ENCODE results near the gene CADM2. TPM values are rescaled to one million over a fixed set of nuclear protein-coding genes. Genes with fewer than 3 reads are reported as not detected.

Gene CADM2
- total RNA-seq, 1 donor from 2014 or later = 6.8 TPM

GRCh38 chr3:85725809-85726208 is 767.0 kb downstream of the CADM2 start:
- Histone ChIP-seq H3K4me3 (no peak overlapping the region), H3K79me2 (ENCODE audit: low read depth) (no peaks in the 10 kb centered on the region), H3K27me3 (no peaks in the 10 kb centered on the region), H3K4me1 (no peaks in the 10 kb centered on the region), H3K4me2 (no peak overlapping the region), H3F3A (ENCODE audit: low read depth) (no peaks in the 10 kb centered on the region), H3K9me3 (ENCODE audit: low read depth) (no peaks in the 10 kb centered on the region), H3K9ac (no peak overlapping the region), H4K20me1 (ENCODE audit: low read depth) (no peaks in the 10 kb centered on the region), H3K27ac (no peak overlapping the region), H2AFZ (replicated peaks) (no peak overlapping the region), H3K36me3 (no peaks in the 10 kb centered on the region)
- H3K9me3 Mint-ChIP-seq = peaks cover 9% of the 10 kb centered on the region
- no peaks in the 10 kb centered on the region for H3K4me1 Mint-ChIP-seq
- DNase-seq (ENCODE audit: low spot score) = no peak
- H3K27ac Mint-ChIP-seq = no peak overlapping the region
- no peaks in the 10 kb centered on the region for H3K36me3 Mint-ChIP-seq
- TF ChIP-seq CTCF (IDR thresholded peaks at IDR 0.05) (no peak), EZH2 (IDR thresholded peaks at IDR 0.05) (no peak), EZH2phosphoT487 (IDR thresholded peaks at IDR 0.05) (no peak)
- H3K27me3 Mint-ChIP-seq (ENCODE audit: insufficient read depth, low read depth) = no peaks in the 10 kb centered on the region
- no peak overlapping the region for H3K4me3 Mint-ChIP-seq

GRCh38 chr3:85726241-85726640 is 767.5 kb downstream of the CADM2 start:
- Histone ChIP-seq H3K4me3 (no peak overlapping the region), H3K9me3 (ENCODE audit: low read depth) (no peaks in the 10 kb centered on the region), H2AFZ (replicated peaks) (no peak overlapping the region), H3F3A (ENCODE audit: low read depth) (no peaks in the 10 kb centered on the region), H3K27ac (no peak overlapping the region), H3K4me2 (no peak overlapping the region), H3K9ac (no peak overlapping the region), H4K20me1 (ENCODE audit: low read depth) (no peaks in the 10 kb centered on the region), H3K36me3 (no peaks in the 10 kb centered on the region), H3K27me3 (no peaks in the 10 kb centered on the region), H3K4me1 (no peaks in the 10 kb centered on the region), H3K79me2 (ENCODE audit: low read depth) (no peaks in the 10 kb centered on the region)
- Mint-ChIP-seq H3K27ac (no peak overlapping the region), H3K27me3 (ENCODE audit: insufficient read depth, low read depth) (no peaks in the 10 kb centered on the region), H3K9me3 (peaks cover 7% of the 10 kb centered on the region), H3K4me3 (no peak overlapping the region), H3K4me1 (no peaks in the 10 kb centered on the region), H3K36me3 (no peaks in the 10 kb centered on the region)
- TF ChIP-seq EZH2 (IDR thresholded peaks at IDR 0.05) (no peak), CTCF (IDR thresholded peaks at IDR 0.05) (no peak), EZH2phosphoT487 (IDR thresholded peaks at IDR 0.05) (no peak)
- DNase-seq (ENCODE audit: low spot score) = no peak

- H3K27ac ChIP-seq = no peak overlapping the region
- no peaks in the 10 kb centered on the region for H3K9me3 ChIP-seq (ENCODE audit: low read depth)
- H3F3A ChIP-seq (ENCODE audit: low read depth) = no peaks in the 10 kb centered on the region
- no peak overlapping the region for H3K9ac ChIP-seq
- TF ChIP-seq EZH2phosphoT487 (IDR thresholded peaks at IDR 0.05) (no peak), EZH2 (IDR thresholded peaks at IDR 0.05) (no peak), CTCF (IDR thresholded peaks at IDR 0.05) (no peak)
- DNase-seq (ENCODE audit: low spot score) = no peak
- no peak overlapping the region for H2AFZ ChIP-seq (replicated peaks)
- no peaks in the 10 kb centered on the region for H3K4me1 ChIP-seq
- Mint-ChIP-seq H3K4me3 (no peak overlapping the region), H3K36me3 (no peaks in the 10 kb centered on the region), H3K4me1 (peaks cover 1% of the 10 kb centered on the region), H3K27ac (no peak overlapping the region), H3K9me3 (no peaks in the 10 kb centered on the region), H3K27me3 (ENCODE audit: insufficient read depth, low read depth) (no peaks in the 10 kb centered on the region)
- H3K27me3 ChIP-seq = no peaks in the 10 kb centered on the region
- H3K4me2 ChIP-seq = no peak overlapping the region
- no peaks in the 10 kb centered on the region for H4K20me1 ChIP-seq (ENCODE audit: low read depth)
- H3K36me3 ChIP-seq = no peaks in the 10 kb centered on the region
- H3K4me3 ChIP-seq = no peak overlapping the region
- H3K79me2 ChIP-seq (ENCODE audit: low read depth) = no peaks in the 10 kb centered on the region
These were observed 779.1 kb downstream of the CADM2 start for GRCh38 chr3:85737846-85738245.

Data from neural progenitor cell (in vitro differentiated cells).